ENCODE results near the gene EDEM3.

- no peak for TF ChIP-seq CTCF (IDR thresholded peaks at IDR 0.05)
- TF ChIP-seq ZFX (IDR thresholded peaks at IDR 0.05; ENCODE audit: borderline replicate concordance): no peak
Observed at GRCh38 chr1:184661801-184662200, 92.9 kb downstream of the EDEM3 start.
